Small intestine (tissue), 7 donors: ENCODE data around the gene GDPD5. TPM values are rescaled to one million over a fixed set of nuclear protein-coding genes. Genes with fewer than 3 reads are reported as not detected.

ENCODE experiments used
- DNase-seq, 2 donors: peaks; one replicate each; pipeline versions ENCODE4 v3.0.0 to v3.0.0-alpha.2; 2013
- FAIRE-seq: peaks from 2 replicates; lab custom pipeline; 2012; peaks lifted over from hg19 to GRCh38; lab: Jason Lieb, UNC
- H3K27ac ChIP-seq, 3 donors: one replicate each; pipeline ENCODE4 v1.5.1; 2013; ENCODE audit warnings: low read length in 2 of 3, mild to moderate bottlenecking in 2 of 3, control low read depth in 1 of 3, inconsistent platforms in 1 of 3, low read depth in 1 of 3, moderate library complexity in 1 of 3
- H3K27me3 ChIP-seq, 3 donors: one replicate each; pipeline ENCODE4 v1.6.1; 2013; ENCODE audit warnings: low read length in 3 of 3, inconsistent platforms in 1 of 3; ENCODE audit not compliant: control insufficient read depth in 3 of 3, insufficient read depth in 3 of 3
- H3K36me3 ChIP-seq, 3 donors: one replicate each; pipeline ENCODE4 v1.6.1; 2013; ENCODE audit warnings: low read length in 3 of 3, inconsistent platforms in 1 of 3, low read depth in 1 of 3, mild to moderate bottlenecking in 1 of 3, moderate library complexity in 1 of 3; ENCODE audit not compliant: control insufficient read depth in 3 of 3, insufficient read depth in 2 of 3
- H3K4me1 ChIP-seq, 3 donors: one replicate each; pipeline ENCODE4 v1.6.1; 2013; ENCODE audit warnings: low read length in 2 of 3, inconsistent platforms in 1 of 3, low read depth in 1 of 3, mild to moderate bottlenecking in 1 of 3, moderate library complexity in 1 of 3; ENCODE audit not compliant: control insufficient read depth in 3 of 3, insufficient read depth in 2 of 3
- H3K4me3 ChIP-seq, 3 donors: one replicate each; pipeline ENCODE4 v1.5.1; 2013; ENCODE audit warnings: low read length in 3 of 3, control low read depth in 1 of 3, inconsistent platforms in 1 of 3, low read depth in 1 of 3, mild to moderate bottlenecking in 1 of 3, moderate library complexity in 1 of 3
- H3K9me3 ChIP-seq, 2 donors: one replicate each; pipeline ENCODE4 v1.6.1; 2013; ENCODE audit warnings: low read depth in 1 of 2, low read length in 1 of 2; ENCODE audit not compliant: control insufficient read depth in 2 of 2, insufficient read depth in 1 of 2
- WGBS, 3 donors: extraction: QIAGEN DNeasy Blood & Tissue Kit; methylation state at CpG; one replicate each; pipeline ENCODE4 v1.1.7; 2013; 5-methylcytosine and 5-hydroxymethylcytosine counted together
- polyA plus RNA-seq, 4 donors: library from polyadenylated mRNA; stranded (reverse) in 3 of 4; unstranded in 1 of 4; fragments of 200-250 nt in 3 of 4; fragments of 120-200 nt in 1 of 4; gene quantifications; one replicate each; pipeline versions ENCODE4 v1.2.1 to v1.2.3, GENCODE V29; 2013
- donor health status: healthy with polysubstance abuse.
- donor health status: control.
- donor health status: control.
- donor health status: Bipolar disorder and iron deficiency.
- donor health status: healthy.

GDPD5 gene
- polyA plus RNA-seq, 4 donors: 1.1 to 82.7 (median 6.1) TPM

GRCh38 chr11:75490221-75491181 lies 35.2 kb downstream of the GDPD5 start:
- Histone ChIP-seq H3K4me3 (no peak overlapping the region), H3K4me1 (peaks cover 0 to 8% (median 3%) of the 10 kb centered on the region in 3 donors), H3K27ac (no peak overlapping the region), H3K27me3 (no peaks in the 10 kb centered on the region), H3K36me3 (peaks cover 0 to 57% (median 3%) of the 10 kb centered on the region in 3 donors), H3K9me3 (no peaks in the 10 kb centered on the region)
- FAIRE-seq (no peak), DNase-seq (no peak)
- 79 to 84% (median 84%) methylated on average over 13 of the region's 13 CpGs for WGBS, 3 donors

GRCh38 chr11:75487365-75487764 lies 38.4 kb downstream of the GDPD5 start:
- Histone ChIP-seq H3K36me3 (peaks cover 0 to 64% (median 3%) of the 10 kb centered on the region in 3 donors), H3K9me3 (no peaks in the 10 kb centered on the region), H3K27ac (no peak overlapping the region), H3K4me3 (no peak overlapping the region), H3K4me1 (peaks cover 0 to 12% (median 1%) of the 10 kb centered on the region in 3 donors), H3K27me3 (no peaks in the 10 kb centered on the region)
- WGBS, 3 donors: 50 to 66% (median 53%) methylated on average over 4 of the region's 4 CpGs
- DNase-seq (no peak), FAIRE-seq (no peak)

- H3K9me3 ChIP-seq: no peaks in the 10 kb centered on the region
- WGBS, 3 donors: 90 to 95% (median 94%) methylated on average over 4 of the region's 4 CpGs
- DNase-seq: no peak
- H3K36me3 ChIP-seq: peaks cover 0 to 71% (median 3%) of the 10 kb centered on the region in 3 donors
- H3K27me3 ChIP-seq: no peaks in the 10 kb centered on the region
- peaks cover 0 to 7% (median 0%) of the 10 kb centered on the region in 3 donors for H3K4me1 ChIP-seq
- no peak overlapping the region for H3K27ac ChIP-seq
- FAIRE-seq: no peak
- H3K4me3 ChIP-seq: no peak overlapping the region
Observed at GRCh38 chr11:75485742-75486141, 40.0 kb downstream of the GDPD5 start.

GRCh38 chr11:75482931-75483469 lies 42.7 kb downstream of the GDPD5 start:
- Histone ChIP-seq H3K4me1 (peaks cover 0 to 4% (median 0%) of the 10 kb centered on the region in 3 donors), H3K9me3 (no peaks in the 10 kb centered on the region), H3K27ac (no peak overlapping the region), H3K36me3 (peaks cover 0 to 64% (median 0%) of the 10 kb centered on the region in 3 donors), H3K4me3 (no peak overlapping the region), H3K27me3 (no peaks in the 10 kb centered on the region)
- WGBS, 3 donors: 33 to 60% (median 37%) methylated on average over 9 to 14 of the region's 14 CpGs
- peak; percentile 33 to 35 for DNase-seq
- no peak for FAIRE-seq

GRCh38 chr11:75481922-75482606 lies 43.7 kb downstream of the GDPD5 start:
- Histone ChIP-seq H3K4me3 (no peak overlapping the region), H3K4me1 (peaks cover 0 to 4% (median 0%) of the 10 kb centered on the region in 3 donors), H3K9me3 (no peaks in the 10 kb centered on the region), H3K27ac (no peak overlapping the region), H3K27me3 (no peaks in the 10 kb centered on the region), H3K36me3 (peaks cover 0 to 66% (median 0%) of the 10 kb centered on the region in 3 donors)
- no peak for DNase-seq
- no peak for FAIRE-seq
- WGBS, 3 donors: 78 to 86% (median 79%) methylated on average over 12 of the region's 12 CpGs

GRCh38 chr11:75481223-75481921 lies 44.4 kb downstream of the GDPD5 start:
- Histone ChIP-seq H3K4me3 (no peak overlapping the region), H3K27me3 (no peaks in the 10 kb centered on the region), H3K27ac (no peak overlapping the region), H3K4me1 (peaks cover 0 to 4% (median 0%) of the 10 kb centered on the region in 3 donors), H3K36me3 (peaks cover 0 to 66% (median 0%) of the 10 kb centered on the region in 3 donors), H3K9me3 (no peaks in the 10 kb centered on the region)
- DNase-seq (no peak), FAIRE-seq (no peak)
- WGBS, 3 donors: 90 to 94% (median 91%) methylated on average over 9 of the region's 9 CpGs

GRCh38 chr11:75480185-75481175 lies 45.3 kb downstream of the GDPD5 start:
- H3K36me3 ChIP-seq: peaks cover 0 to 66% (median 0%) of the 10 kb centered on the region in 3 donors
- no peak overlapping the region for H3K27ac ChIP-seq
- DNase-seq (no peak), FAIRE-seq (no peak)
- 84 to 88% (median 85%) methylated on average over 10 of the region's 10 CpGs for WGBS, 3 donors
- H3K27me3 ChIP-seq: no peaks in the 10 kb centered on the region
- peaks cover 0 to 7% (median 0%) of the 10 kb centered on the region in 3 donors for H3K4me1 ChIP-seq
- no peak overlapping the region for H3K4me3 ChIP-seq
- no peaks in the 10 kb centered on the region for H3K9me3 ChIP-seq
